Heart left ventricle (tissue), 13 donors: ENCODE measurements around the gene LAMC1.

Source experiments
- CTCF ChIP-seq, 12 donors: fragments of 200-600 bp; sonication (generic) in 4 of 12; IDR thresholded peaks; one replicate each; pipeline versions ENCODE4 v1.5.0 to v1.8.0; 2018 to 2022; ENCODE audit warnings: antibody characterized with exemption in 12 of 12, mild to moderate bottlenecking in 5 of 12
- POLR2A ChIP-seq, 2 donors: fragments of 450-650 bp; IDR thresholded peaks; one replicate each; pipeline ENCODE4 v1.6.1; 2017; ENCODE audit warnings: antibody characterized with exemption in 2 of 2, mild to moderate bottlenecking in 2 of 2, moderate library complexity in 2 of 2
- donor health status: ischemic (EF 13 %, LVEDD 7.1; RV severe dilation, severe dysfunction).
- donor health status: DM: no; HTN: yes; CAD: no.
- donor health status: DM: no; HTN: no; CAD: no.
- donor health status: ischemic (EF 25% LVEDD 6.9; RV normal size, moderate dysfunction).
- donor health status: ischemic (EF 25% LVEDD 5.7; RV mildly dilated, moderate dysfunction).
- donor health status: ischemic (EF 35%, LVEDD 5.7; RV mildly dilated, moderate dysfunction).
- donor health status: nonischemic (EF 11% LVEDD 7.7; RV severe dilation, severe dysfunction).
- donor health status: DM: yes; HTN: yes; CAD: no.
- donor health status: PGD.
- donor health status: ischemic (EF 29% LVEDD 5.4; RV normal size, mild dysfunction).
- donor health status: nonischemic (EF 23%, LVEDD 6.1; RV moderate dilation, normal function).

GRCh38 chr1:183052861-183053260 lies 29.6 kb downstream of the LAMC1 start:
- TF ChIP-seq CTCF (IDR thresholded peaks at IDR 0.05) (no peak), POLR2A (IDR thresholded peaks at IDR 0.05) (no peak)
